Left renal cortex interstitium (tissue), 4 donors: ENCODE data around the gene NR4A3. TPM values are rescaled to one million over a fixed set of nuclear protein-coding genes. Genes with fewer than 3 reads are reported as not detected.
"Not testable (repeated sequence)": the region's sequence is repeated elsewhere in the genome, so short reads cannot be mapped to it uniquely, and the experiment has no call there.

ENCODE experiments used
- DNase-seq, 4 donors: peaks; one replicate each; pipeline ENCODE4 v3.0.0-alpha.2; 2013; ENCODE audit warnings: low read depth in 4 of 4, low spot score in 2 of 4, missing footprints in 1 of 4
- polyA plus RNA-seq, 4 donors: library from polyadenylated mRNA; unstranded; fragments of 120-200 nt; gene quantifications; one replicate each; pipeline ENCODE4 v1.2.1, GENCODE V29; 2013; ENCODE audit not compliant: insufficient read length in 4 of 4

Gene NR4A3
- polyA plus RNA-seq, 4 donors: 0.32 to 1.3 (median 0.34) TPM

- no peak for DNase-seq
Observed at GRCh38 chr9:99828417-99829176, 6.9 kb downstream of the NR4A3 start.

DNA sequence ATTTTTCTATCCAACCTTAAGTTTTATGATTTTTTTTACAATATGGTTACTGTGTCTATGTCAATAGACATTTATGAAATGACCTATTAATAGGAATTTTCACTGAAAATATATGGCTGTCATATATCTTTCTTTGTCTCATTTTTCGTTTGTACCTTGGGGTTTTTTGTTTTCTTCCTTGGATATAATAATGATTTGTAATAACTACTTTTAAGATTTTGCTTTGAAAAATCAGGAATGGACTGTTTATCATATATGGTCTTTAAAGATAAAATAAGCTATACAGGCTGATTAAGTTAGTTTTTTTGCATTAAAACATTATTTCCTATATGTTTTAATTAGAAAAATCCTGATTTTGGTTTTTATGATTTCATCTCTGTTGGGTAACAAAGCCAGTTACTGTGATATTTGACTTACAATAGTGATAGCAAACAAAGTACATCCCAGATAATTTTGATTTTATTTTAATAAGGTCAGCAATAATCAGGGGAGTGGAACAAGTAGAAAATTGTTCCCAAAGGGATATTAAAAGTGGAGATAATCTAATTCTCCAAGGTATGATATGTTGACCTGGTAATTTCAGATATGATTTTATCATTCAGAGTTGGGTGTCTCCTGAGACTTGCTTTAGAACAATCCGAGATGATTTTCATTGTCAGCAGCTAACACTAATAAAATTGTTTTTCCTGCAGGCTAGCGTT lies 10.3 kb downstream of the NR4A3 start:
- DNase-seq: no peak

GRCh38 chr9:99832558-99832864 lies 10.8 kb downstream of the NR4A3 start:
- no peak for DNase-seq

- DNase-seq: no peak
Observed at GRCh38 chr9:99833735-99834134, 12.1 kb downstream of the NR4A3 start.

- DNase-seq: no peak
Observed at GRCh38 chr9:99834474-99834873, 12.8 kb downstream of the NR4A3 start.

GRCh38 chr9:99835142-99835541 lies 13.5 kb downstream of the NR4A3 start:
- DNase-seq: no peak

DNA sequence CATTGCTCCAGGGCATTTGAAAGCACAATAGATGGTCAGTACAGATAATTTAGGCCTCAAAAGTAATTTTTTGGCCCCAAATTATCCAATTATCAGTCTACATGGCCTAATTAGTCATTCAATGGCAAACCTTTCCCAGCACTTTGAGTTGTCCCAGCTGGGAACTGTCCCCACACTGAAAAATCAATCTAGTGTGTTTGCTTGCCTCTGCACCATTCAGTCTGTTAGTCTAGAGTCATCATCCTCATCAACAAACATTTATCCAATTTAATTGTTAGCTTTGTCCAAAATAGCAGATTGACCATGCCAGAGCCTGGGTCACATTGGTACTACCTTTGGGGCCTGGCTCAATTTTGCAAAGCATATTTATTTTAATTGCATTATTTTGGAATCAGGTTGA lies 13.9 kb downstream of the NR4A3 start:
- DNase-seq: no peak

- DNase-seq: no peak
Observed at GRCh38 chr9:99840072-99840471, 18.4 kb downstream of the NR4A3 start.

DNA sequence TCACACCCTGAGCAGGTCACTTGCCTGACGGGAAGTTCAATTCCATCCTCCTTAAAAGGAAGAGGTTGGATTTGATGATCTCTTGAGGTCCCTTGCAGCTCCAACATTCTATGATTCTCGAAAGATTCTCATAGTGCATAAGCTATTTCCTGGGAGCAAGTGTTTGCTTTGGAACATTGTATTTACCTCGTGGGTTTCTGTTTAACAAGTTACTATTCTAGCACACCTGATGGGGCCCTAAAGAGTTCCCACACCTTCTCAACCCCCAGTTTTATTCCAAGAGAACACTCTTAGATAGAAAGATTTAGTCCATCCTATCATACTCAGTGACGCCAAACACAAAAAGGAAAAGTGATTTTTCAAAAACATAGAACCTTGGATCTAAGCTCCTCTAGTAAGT lies 23.4 kb downstream of the NR4A3 start:
- DNase-seq: no peak

DNA sequence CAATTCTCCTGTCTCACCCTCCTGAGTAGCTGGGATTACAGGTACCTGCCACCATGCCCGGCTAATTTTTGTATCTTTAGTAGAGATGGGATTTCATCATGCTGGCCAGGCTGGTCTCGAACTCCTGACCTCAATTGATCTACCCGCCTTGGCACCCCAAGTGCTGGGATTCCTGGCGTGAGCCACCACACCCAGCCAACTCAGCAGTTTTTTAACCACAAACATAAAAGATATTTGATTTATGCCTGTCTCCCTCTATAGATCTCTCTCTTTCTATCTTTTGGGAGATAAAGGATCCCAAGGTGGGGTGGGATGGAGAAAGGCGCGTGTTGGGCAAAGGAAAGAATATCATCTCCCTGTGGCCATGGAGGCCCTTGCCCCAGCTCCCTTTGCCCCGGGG lies 26.8 kb downstream of the NR4A3 start:
- no peak for DNase-seq

GRCh38 chr9:99850736-99851499 lies 29.2 kb downstream of the NR4A3 start:
- DNase-seq: no peak

DNA sequence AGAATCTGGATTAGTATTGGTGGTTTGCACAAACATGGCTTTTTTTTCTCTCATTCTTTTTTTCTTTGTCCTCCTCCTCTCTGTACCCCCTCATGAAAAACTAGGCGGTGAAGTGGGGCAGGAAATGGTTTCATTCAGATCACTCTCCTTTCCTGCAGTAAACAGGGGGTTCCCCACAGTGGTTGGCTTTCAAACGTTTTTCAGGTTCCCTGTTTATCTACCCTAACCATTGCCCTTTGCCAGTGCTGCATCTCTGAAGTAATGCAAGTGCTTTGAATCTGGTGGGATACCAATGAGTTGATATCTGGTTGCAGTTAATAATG lies 29.8 kb downstream of the NR4A3 start:
- DNase-seq: no peak

- no peak for DNase-seq
Observed at GRCh38 chr9:99852617-99853016, 30.9 kb downstream of the NR4A3 start.

DNA sequence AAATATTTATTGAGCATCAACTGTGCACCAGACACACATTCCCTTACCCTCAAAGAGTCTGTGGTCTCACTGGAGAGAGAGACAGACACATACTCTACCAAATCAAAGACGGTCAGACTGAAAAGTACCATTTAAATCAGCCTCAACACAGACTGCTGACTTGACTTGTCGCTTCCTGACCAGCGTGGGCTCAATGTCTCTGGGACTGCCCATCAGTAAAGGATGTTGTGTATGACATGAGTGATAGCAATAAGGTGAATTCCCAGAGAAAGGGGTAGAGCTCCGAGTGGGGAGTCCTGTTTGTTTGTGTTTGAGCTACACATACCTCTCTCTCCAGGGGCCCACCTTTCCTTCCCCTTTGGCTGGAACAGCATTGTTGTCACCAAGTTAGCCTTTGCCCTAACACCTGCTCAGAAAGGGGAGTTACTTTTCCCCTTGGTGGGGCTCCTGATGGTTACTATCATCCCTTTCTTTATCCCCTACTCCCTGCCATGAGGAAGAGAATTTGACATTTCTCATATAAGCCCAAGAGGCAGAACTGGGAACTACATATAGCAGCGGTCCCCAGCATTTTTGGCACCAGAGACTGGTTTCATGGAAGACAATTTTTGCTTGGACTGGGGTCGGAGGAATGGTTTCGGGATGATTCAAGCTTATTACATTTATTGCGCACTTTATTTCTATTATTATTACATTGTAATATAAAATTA lies 33.9 kb downstream of the NR4A3 start:
- no peak for DNase-seq

GRCh38 chr9:99857576-99857975 lies 35.9 kb downstream of the NR4A3 start:
- DNase-seq: not testable (repeated sequence)

- DNase-seq: no peak
Observed at GRCh38 chr9:99858087-99858486, 36.4 kb downstream of the NR4A3 start.

DNA sequence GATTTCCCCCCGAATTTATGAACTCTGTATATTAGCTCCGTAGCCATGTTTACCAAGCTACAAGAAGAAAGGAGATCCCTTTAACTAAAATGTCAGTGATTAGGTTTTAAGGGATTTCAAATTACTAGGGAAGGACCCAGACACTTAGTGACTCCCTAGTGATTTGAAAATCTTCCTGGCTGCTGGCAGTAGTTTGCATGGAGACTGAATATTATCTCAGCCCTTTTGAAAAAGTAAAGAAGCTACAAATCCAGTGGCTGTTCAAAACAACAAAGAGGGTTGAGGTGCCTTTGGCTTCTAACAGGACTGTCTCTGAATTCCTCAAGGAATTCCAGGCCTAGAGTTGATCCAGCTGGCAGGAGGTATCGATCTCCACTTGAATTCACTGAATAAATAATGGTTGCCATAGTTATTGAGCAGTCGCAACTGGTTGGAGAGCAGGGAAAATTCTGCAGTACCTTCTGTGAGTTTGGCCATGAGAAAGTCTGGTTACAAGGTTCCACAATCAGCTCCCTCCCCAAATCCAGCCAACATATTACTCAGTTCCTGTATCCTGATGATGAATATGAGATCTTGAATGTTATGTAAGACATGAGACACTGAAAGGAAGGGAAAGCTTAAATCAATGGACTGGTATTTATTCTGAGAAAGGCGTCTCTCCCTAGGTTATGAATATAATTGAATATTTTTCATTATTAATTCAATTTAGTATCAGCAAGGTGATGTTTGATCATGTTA lies 37.7 kb downstream of the NR4A3 start:
- DNase-seq: no peak

GRCh38 chr9:99860266-99860665 lies 38.6 kb downstream of the NR4A3 start:
- DNase-seq: peak in 3 of 4 donors; percentile 9 to 27 (median 21)

DNA sequence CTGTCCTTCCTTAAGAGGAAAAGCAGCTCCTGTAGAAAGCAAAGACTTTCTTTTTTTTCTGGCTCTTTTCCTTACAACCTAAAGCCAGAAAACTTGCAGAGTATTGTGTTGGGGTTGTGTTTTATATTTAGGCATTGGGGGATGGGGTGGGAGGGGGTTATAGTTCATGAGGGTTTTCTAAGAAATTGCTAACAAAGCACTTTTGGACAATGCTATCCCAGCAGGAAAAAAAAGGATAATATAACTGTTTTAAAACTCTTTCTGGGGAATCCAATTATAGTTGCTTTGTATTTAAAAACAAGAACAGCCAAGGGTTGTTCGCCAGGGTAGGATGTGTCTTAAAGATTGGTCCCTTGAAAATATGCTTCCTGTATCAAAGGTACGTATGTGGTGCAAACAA lies 42.3 kb downstream of the NR4A3 start:
- DNase-seq: no peak

- DNase-seq: no peak
Observed at GRCh38 chr9:99866398-99866797, 44.7 kb downstream of the NR4A3 start.

GRCh38 chr9:99867536-99867935 lies 45.9 kb downstream of the NR4A3 start:
- DNase-seq: no peak
